Fibroblast of the conjunctiva (primary cell): ENCODE data around the gene MED26.

Experiments
- DNase-seq: peaks from one replicate; pipeline ENCODE4 v3.0.0-alpha.2; 2010; ENCODE audit warnings: low read depth

Gene MED26

GRCh38 chr19:16537111-16537510 lies 90.9 kb downstream of the MED26 start:
- no peak for DNase-seq

- no peak for DNase-seq
Measured at GRCh38 chr19:16536130-16536529, 91.9 kb downstream of the MED26 start.

- no peak for DNase-seq
Measured at GRCh38 chr19:16535381-16535780, 92.6 kb downstream of the MED26 start.

- DNase-seq = no peak
Measured at GRCh38 chr19:16532440-16533234, 95.4 kb downstream of the MED26 start.

GRCh38 chr19:16531380-16531669 lies 96.7 kb downstream of the MED26 start:
- DNase-seq = no peak

- DNase-seq = no peak
Measured at GRCh38 chr19:16530540-16531379, 97.2 kb downstream of the MED26 start.

GRCh38 chr19:16529466-16530144 lies 98.4 kb downstream of the MED26 start:
- no peak for DNase-seq

- DNase-seq = no peak
Measured at GRCh38 chr19:16527971-16528521, 100.0 kb downstream of the MED26 start.

GRCh38 chr19:16527334-16527935 lies 100.6 kb downstream of the MED26 start:
- DNase-seq = no peak

GRCh38 chr19:16525751-16526481 lies 102.1 kb downstream of the MED26 start:
- DNase-seq = no peak

- DNase-seq = no peak
Measured at GRCh38 chr19:16524991-16525734, 102.8 kb downstream of the MED26 start.
